Measurements from ENCODE around the gene RAB4A.

RAB4A gene

DNA sequence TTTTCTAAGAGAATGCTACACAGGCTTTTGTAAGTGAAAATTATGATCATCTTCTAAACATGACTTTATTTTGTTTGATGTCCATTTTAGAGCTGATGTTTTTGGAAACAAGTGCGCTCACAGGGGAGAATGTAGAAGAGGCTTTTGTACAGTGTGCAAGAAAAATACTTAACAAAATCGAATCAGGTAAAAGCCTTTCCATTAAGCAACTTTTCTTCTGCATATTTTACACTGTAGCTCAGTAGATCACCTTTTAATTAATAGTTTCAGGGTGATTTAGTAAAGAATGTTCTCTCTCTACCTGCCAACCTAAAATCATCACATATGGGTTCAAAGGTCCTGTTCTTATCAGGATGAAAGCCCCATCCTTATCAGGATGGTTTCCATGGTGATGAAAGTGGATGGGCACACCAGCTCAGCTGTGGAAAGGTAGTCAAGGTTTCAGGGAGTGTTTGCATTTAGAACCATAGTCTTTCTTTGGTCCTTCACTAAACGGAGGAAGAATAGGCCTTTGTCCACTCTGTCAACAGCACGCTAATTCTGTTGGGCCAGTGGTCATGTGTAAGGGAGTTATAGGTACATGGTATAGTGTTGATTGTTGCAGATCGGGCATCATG is 28.1 kb downstream of the RAB4A start:
- TF ChIP-seq, protein P1, sequence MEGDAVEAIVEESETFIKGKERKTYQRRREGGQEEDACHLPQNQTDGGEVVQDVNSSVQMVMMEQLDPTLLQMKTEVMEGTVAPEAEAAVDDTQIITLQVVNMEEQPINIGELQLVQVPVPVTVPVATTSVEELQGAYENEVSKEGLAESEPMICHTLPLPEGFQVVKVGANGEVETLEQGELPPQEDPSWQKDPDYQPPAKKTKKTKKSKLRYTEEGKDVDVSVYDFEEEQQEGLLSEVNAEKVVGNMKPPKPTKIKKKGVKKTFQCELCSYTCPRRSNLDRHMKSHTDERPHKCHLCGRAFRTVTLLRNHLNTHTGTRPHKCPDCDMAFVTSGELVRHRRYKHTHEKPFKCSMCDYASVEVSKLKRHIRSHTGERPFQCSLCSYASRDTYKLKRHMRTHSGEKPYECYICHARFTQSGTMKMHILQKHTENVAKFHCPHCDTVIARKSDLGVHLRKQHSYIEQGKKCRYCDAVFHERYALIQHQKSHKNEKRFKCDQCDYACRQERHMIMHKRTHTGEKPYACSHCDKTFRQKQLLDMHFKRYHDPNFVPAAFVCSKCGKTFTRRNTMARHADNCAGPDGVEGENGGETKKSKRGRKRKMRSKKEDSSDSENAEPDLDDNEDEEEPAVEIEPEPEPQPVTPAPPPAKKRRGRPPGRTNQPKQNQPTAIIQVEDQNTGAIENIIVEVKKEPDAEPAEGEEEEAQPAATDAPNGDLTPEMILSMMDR (IDR thresholded peaks at IDR 0.05; ENCODE audit: extremely low read depth, missing control alignments), result no peak
- DNase-seq (ENCODE audit: low spot score), result no peak

DNA sequence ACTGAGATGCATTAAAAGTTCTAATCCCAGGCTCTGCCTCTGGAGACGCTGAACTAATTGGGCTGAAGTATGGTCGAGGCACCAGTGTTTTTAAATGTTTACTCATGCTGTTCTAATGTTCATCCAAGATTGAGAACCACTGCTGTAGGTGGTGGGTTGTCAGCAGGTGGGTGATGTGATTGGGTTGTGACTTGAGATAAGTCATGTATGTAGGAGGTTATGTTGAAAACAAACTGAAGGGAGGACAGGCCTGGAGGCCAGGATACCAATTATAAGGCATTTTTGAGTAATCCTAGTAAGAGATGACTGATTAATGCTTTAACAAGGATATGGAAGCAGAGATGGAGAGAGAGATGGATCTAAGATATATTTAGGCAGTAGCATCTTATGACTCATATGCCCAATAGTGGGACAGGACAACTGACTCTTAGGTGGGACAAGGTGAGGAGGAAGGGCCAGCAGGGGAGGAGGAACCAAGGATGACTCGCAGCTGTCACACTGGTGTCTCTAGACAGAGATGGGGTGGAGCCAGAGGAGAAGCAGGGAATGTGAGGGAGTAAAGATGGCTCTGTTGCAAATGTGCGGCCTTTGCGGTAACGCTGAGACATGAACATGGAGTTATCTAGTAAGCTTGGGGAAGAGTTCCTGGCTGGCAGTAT is 29.3 kb downstream of the RAB4A start:
- DNase-seq (ENCODE audit: low spot score), result no peak
- TF ChIP-seq, protein P1 (IDR thresholded peaks at IDR 0.05; ENCODE audit: extremely low read depth, missing control alignments), result no peak

DNA sequence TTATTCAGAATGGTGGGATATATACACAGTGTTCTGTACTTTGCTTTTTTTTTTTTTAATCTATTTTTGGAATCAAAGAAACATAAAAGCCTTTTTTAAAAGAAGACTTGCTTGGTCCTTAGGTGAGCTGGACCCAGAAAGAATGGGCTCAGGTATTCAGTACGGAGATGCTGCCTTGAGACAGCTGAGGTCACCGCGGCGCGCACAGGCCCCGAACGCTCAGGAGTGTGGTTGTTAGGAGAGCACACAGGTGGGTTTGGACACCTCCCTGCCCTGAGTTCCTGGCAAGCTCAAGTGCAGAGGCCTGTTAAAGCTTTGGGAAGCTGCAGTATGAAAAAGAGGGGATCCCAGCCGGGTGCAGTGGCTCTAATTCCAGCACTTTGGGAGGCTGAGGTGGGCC is 31.8 kb downstream of the RAB4A start:
- DNase-seq (ENCODE audit: low spot score), result no peak
- TF ChIP-seq, protein P1 (IDR thresholded peaks at IDR 0.05; ENCODE audit: extremely low read depth, missing control alignments), result no peak

DNA sequence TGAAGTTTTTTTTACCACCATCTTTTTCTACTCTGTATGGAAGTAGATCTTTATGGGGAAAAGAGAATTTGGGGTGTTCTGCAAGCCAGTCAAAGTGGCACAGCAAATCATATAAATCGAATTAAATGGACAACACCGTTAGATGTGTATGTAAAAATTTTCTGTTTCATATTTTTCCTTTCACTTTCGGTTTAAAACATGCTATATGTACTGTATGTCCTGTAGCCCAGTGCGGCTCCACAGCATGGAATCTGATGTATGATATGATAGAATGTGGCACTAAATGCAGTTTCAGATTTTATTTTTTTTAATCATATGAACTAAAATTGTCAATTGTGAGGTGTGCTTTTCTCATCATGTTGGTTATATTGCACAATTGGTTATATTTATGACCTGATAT is 32.9 kb downstream of the RAB4A start:
- TF ChIP-seq, protein P1 (IDR thresholded peaks at IDR 0.05; ENCODE audit: extremely low read depth, missing control alignments), result no peak
- DNase-seq (ENCODE audit: low spot score), result no peak

DNA sequence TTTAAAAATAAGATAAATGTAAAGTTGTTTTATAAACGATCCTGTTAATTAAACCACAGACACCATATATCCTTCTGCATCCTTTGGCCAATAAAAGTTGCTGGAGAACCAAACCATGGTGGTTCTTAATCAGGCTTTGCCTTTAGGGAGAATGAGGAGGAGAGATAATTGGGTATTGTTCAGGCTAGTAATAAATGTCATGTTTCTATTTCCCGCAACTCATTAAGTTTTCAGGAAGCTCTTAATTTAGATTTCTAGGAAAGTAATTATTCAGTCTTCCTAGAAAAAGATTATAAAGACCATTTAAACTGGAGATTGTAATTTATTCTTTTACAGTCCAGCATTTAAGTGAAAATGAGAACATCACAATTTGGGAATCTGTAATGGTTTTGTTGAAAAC is 34.5 kb downstream of the RAB4A start:
- no peak for DNase-seq (ENCODE audit: low spot score)
- TF ChIP-seq, protein P1 (IDR thresholded peaks at IDR 0.05; ENCODE audit: extremely low read depth, missing control alignments), result no peak

DNA sequence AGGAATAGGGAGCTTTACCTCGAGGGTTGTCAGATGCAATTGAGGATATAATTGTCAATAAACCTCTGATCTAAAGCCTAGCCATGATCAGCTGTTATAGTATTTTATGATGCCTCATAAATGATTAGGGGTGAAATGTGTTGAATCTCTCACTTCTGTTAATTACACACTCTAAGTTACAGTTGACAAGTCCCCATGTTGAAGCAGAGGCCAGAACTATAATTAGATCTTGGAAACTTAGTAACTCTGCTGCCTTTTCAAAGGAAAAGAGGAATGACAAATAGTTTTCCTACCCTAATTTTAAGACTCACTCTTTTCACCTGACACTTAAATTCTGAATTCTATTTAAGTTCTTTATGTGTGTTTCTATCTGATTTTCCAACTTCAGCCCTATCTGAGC is 38.2 kb downstream of the RAB4A start:
- TF ChIP-seq, protein P1 (IDR thresholded peaks at IDR 0.05; ENCODE audit: extremely low read depth, missing control alignments), result no peak

DNA sequence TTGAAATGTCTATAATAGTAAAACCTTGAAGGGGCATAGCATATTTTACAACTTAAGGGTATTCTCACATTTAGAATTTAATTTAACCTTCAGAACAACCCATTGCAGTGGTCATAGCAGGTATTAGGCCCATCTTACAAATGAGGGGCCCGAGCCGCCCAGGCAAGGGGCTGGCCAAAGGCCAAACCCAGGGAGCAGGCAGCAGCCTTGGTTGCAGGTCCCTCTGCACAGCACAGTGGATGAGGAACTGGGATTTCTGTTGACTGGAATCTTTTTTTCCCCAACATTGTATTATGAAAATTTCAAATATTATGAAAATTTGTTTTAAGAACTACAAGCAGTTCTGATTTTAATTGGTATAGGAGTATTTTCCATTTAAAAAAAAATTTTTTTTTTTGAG is 38.8 kb downstream of the RAB4A start:
- TF ChIP-seq, protein P1 (IDR thresholded peaks at IDR 0.05; ENCODE audit: extremely low read depth, missing control alignments), result no peak
- no peak for DNase-seq (ENCODE audit: low spot score)

More for the DNA sequence above, 38.2 kb downstream of the RAB4A start:
- DNase-seq (ENCODE audit: low spot score), result no peak

All from GM20000 (cell line).